ENCODE measurements around the gene STK35.

Gene STK35

GRCh38 chr20:2145376-2145775, 43.7 kb downstream of the STK35 start:
- TF ChIP-seq CTCF (IDR thresholded peaks at IDR 0.05; ENCODE audit: low read length, missing control alignments) = no peak
- no peak overlapping the region for H3K4me3 ChIP-seq (replicated peaks; ENCODE audit: low read depth, low read length)
- no peak for DNase-seq (ENCODE audit: low read depth)

- TF ChIP-seq CTCF (IDR thresholded peaks at IDR 0.05; ENCODE audit: low read length, missing control alignments) = no peak
- DNase-seq (ENCODE audit: low read depth) = no peak
- H3K4me3 ChIP-seq (replicated peaks; ENCODE audit: low read depth, low read length) = no peak overlapping the region
Measured at GRCh38 chr20:2146080-2146867, 44.6 kb downstream of the STK35 start.

GRCh38 chr20:2149507-2149906, 47.9 kb downstream of the STK35 start:
- TF ChIP-seq CTCF (IDR thresholded peaks at IDR 0.05; ENCODE audit: low read length, missing control alignments) = no peak
- peak; percentile 15 for DNase-seq (ENCODE audit: low read depth)
- H3K4me3 ChIP-seq (replicated peaks; ENCODE audit: low read depth, low read length) = no peak overlapping the region

- no peak for DNase-seq (ENCODE audit: low read depth)
- TF ChIP-seq CTCF (IDR thresholded peaks at IDR 0.05; ENCODE audit: low read length, missing control alignments) = no peak
- H3K4me3 ChIP-seq (replicated peaks; ENCODE audit: low read depth, low read length) = no peak overlapping the region
Measured at GRCh38 chr20:2150660-2151059, 49.0 kb downstream of the STK35 start.

GRCh38 chr20:2151858-2152281, 50.2 kb downstream of the STK35 start:
- no peak for TF ChIP-seq CTCF (IDR thresholded peaks at IDR 0.05; ENCODE audit: low read length, missing control alignments)
- DNase-seq (ENCODE audit: low read depth) = peak; percentile 25
- H3K4me3 ChIP-seq (replicated peaks; ENCODE audit: low read depth, low read length) = no peak overlapping the region

GRCh38 chr20:2152317-2152716, 50.7 kb downstream of the STK35 start:
- H3K4me3 ChIP-seq (replicated peaks; ENCODE audit: low read depth, low read length) = no peak overlapping the region
- no peak for DNase-seq (ENCODE audit: low read depth)
- no peak for TF ChIP-seq CTCF (IDR thresholded peaks at IDR 0.05; ENCODE audit: low read length, missing control alignments)

GRCh38 chr20:2153326-2153725, 51.7 kb downstream of the STK35 start:
- no peak for DNase-seq (ENCODE audit: low read depth)
- no peak for TF ChIP-seq CTCF (IDR thresholded peaks at IDR 0.05; ENCODE audit: low read length, missing control alignments)
- no peak overlapping the region for H3K4me3 ChIP-seq (replicated peaks; ENCODE audit: low read depth, low read length)

All from fibroblast of pulmonary artery (primary cell).